Measurements from ENCODE around the gene ERICH4.

- TF ChIP-seq CTCF (IDR thresholded peaks at IDR 0.05) (no peak), POLR2AphosphoS5 (IDR thresholded peaks at IDR 0.05) (no peak), POLR2A (IDR thresholded peaks at IDR 0.05) (no peak), EP300 (IDR thresholded peaks at IDR 0.05) (no peak)
Observed at GRCh38 chr19:41422456-41422855, 20.5 kb upstream of the ERICH4 start.

Data from suprapubic skin (tissue), 4 donors.